ELF-1 (cell line): ENCODE data around the gene OXSR1.
"Not testable (repeated sequence)": the region's sequence is repeated elsewhere in the genome, so short reads cannot be mapped to it uniquely, and the experiment has no call there.

Experiments used
- DNase-seq: peaks from one replicate; pipeline ENCODE4 v3.0.0-alpha.2; 2016; ENCODE audit warnings: low read depth, low spot score

The OXSR1 gene

GRCh38 chr3:38267662-38268061 is 102.3 kb downstream of the OXSR1 start:
- DNase-seq: no peak

DNA sequence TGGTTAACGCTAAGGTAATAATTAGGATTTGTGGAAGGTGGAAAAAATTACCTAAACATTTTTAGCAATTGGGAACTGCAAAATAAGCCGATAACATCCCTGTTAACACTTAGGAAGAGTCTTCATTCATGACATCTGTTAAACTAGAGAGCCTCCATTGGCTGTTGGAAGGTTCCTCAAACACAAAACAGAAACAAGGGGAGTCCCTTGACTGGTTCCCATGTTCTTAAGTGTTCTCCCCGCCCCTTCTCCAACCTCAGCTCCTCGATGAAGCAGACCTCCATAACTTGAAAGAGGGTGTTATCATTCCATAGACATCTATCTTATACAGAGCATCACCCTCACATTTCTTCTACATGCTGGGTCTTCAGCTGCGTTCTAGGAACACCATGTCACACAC is 102.8 kb downstream of the OXSR1 start:
- no peak for DNase-seq

GRCh38 chr3:38268522-38268921 is 103.2 kb downstream of the OXSR1 start:
- no peak for DNase-seq

GRCh38 chr3:38270606-38271005 is 105.3 kb downstream of the OXSR1 start:
- no peak for DNase-seq

GRCh38 chr3:38271553-38271952 is 106.2 kb downstream of the OXSR1 start:
- no peak for DNase-seq

DNA sequence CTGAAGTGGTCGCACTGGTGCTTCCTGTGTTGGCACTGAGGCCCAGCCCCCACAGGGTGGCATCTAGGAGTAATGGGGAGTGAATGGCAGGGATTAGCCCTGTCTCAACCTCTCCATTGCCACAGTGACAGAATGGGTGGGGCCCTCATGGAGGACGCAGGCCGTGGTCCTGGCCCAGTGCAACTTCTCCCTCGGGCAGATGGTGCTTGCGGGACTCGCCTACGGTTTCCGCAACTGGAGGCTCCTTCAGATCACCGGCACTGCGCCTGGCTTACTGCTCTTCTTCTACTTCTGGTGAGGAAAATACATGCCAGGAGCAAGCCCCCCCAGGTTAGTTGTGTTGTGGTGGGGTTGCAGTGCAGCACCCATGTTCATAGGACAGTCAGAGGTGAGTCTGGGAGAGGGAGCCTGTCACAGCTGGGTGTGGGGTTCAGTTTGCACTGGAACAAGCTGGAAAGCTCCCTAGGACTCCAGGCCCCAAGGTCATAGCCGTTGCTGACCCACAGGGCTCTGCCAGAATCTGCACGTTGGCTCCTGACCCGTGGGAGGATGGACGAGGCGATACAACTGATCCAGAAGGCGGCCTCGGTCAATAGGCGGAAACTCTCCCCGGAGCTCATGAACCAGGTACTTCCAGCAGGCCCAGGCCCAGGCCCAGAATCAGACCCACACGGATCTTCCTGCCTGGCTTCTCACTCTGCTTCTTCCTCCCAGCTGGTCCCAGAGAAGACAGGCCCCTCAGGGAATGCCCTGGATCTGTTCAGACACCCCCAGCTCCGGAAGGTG is 109.7 kb downstream of the OXSR1 start:
- no peak for DNase-seq

DNA sequence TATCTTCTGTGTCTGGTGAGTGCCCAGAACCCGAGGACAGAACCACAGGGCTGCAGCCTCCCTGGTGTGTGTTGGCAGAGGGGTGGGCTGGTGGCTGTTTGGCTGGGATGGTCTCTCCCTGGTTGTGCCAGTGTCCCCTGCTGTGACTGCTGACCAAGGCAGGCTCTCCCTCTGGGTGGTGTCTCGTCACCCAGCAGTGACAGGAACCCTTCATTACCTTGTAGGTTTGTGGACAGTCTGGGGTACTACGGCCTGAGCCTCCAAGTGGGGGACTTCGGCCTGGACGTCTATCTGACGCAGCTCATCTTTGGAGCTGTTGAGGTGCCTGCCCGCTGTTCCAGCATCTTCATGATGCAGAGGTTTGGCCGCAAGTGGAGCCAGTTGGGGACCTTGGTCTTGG is 110.3 kb downstream of the OXSR1 start:
- DNase-seq: no peak

GRCh38 chr3:38276081-38276916 is 111.0 kb downstream of the OXSR1 start:
- DNase-seq: no peak

DNA sequence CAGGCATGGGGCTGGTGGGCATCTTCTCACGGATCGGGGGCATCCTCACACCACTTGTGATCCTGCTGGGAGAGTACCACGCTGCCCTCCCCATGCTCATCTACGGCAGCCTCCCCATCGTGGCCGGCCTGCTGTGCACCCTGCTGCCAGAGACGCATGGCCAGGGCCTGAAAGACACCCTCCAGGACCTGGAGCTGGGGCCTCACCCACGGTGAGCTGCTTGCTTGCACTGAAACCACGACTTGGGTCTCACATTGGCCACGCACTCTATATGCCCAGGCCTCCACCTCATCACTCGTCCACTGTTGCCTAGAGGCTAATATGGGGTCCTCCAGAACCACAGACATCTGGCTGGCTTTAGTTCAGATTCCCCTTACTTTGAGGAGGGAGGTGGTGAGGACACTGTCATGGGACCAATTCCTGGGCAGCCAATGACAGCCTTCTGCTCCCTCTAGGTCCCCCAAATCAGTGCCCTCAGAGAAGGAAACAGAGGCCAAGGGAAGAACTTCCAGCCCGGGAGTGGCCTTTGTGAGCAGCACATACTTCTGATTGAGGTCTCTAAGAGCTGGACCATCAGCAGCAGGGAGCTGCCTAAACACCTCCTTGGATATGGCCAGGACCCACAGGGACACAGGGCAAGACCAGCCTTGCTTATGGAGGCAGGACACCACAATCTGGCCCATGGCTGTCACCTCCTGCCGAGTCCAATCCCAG is 111.7 kb downstream of the OXSR1 start:
- DNase-seq: no peak

GRCh38 chr3:38278841-38279240 is 113.5 kb downstream of the OXSR1 start:
- DNase-seq: no peak

GRCh38 chr3:38281895-38282686 is 116.8 kb downstream of the OXSR1 start, which contains the start of gene SLC22A14:
TSS of gene SLC22A14 (plus strand) at chr3:38282294. CDS start at chr3:38306027, 23,733 bp downstream.
- DNase-seq: peak; percentile 39

- DNase-seq: no peak
These were observed 118.7 kb downstream of the OXSR1 start for GRCh38 chr3:38283810-38284755.

DNA sequence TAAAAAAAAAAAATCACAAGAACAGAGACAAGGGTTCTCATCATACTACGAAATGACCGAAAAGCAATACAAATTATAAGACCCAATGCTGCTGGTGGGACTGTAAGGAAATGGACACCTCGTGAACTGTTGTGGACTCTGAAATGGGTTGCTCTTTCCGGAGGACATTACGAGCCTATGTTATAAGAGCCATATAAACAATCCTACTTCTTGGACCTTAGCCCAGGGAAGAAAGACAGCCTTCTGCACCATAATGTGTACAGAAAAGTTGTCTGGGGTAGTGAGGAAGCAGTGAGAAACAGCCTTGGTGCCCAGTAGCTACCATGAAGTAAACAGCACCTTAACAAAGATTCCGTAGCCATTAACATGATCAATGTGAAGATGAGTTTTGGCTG is 119.4 kb downstream of the OXSR1 start:
- no peak for DNase-seq

DNA sequence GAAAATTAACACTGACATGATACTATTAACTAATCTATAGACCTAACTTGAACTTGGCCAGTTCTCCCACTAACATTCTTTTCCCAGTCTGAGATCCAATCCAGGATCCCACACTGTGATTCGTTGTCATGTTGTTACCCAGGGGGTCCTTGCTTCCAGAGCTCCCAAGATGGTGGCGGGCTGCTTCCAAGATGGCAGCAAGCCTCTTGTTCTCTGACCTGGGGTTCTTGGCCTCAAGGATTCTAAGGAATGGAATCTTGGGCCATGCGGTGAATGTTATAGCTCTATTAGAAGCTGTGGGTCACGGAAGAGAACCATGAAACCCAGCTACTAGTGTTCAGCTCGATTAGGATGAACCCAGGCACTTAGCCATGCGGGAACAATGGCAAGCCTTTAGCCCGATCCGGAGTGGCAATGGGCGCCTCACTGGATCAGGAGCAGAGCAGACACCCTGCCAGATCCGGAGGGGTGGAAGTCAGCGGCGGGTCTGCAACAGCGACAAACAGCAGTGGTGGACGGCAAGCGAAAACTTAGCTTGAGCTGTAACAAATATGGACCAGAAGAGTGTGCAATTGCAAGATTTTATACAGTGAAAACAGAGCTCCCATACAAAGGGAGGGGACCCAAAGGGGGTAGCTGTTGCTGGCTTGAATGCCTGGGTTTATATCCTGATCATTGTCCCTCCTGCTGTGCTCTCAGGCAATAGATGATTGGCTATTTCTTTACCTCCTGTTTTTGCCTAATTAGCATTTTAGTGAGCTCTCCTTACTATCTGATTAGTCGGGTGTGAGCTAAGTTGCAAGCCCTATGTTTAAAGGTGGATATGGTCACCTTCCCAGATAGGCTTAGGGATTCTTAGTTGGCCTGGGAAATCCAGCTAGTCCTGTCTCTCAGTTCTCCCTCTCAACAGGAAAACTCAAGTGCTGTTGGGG is 124.2 kb downstream of the OXSR1 start:
- DNase-seq: not testable (repeated sequence)

- DNase-seq: not testable (repeated sequence)
These were observed 131.7 kb downstream of the OXSR1 start for GRCh38 chr3:38297053-38297452.

GRCh38 chr3:38297537-38297936 is 132.2 kb downstream of the OXSR1 start:
- DNase-seq: no peak

- DNase-seq: no peak
These were observed 132.8 kb downstream of the OXSR1 start for GRCh38 chr3:38297947-38298711.
